Measurements from ENCODE around the gene SRRM4.

GRCh38 chr12:119079530-119079929, 98.2 kb downstream of the SRRM4 start:
- TF ChIP-seq EGR1 (IDR thresholded peaks at IDR 0.05; ENCODE audit: low read depth), result no peak
- TF ChIP-seq CTCF (IDR thresholded peaks at IDR 0.05 in 2 of 3, conservative IDR thresholded peaks at IDR 0.05 in 1 of 3; ENCODE audit: borderline replicate concordance in 1 of 3, insufficient read depth in 1 of 3, low read depth in 2 of 3, low read length in 2 of 3), result no peak
- TF ChIP-seq EZH2 (IDR thresholded peaks at IDR 0.05), result 0 out of 2 replicates have a peak, but pooled peaks have one; percentile 54
- no peak for TF ChIP-seq POLR2A (IDR thresholded peaks at IDR 0.05; ENCODE audit: borderline replicate concordance, extremely low read depth, insufficient read depth, insufficient read length)
- TF ChIP-seq CEBPB (IDR thresholded peaks at IDR 0.05; ENCODE audit: low read depth), result no peak
- TF ChIP-seq ZNF274 (IDR thresholded peaks at IDR 0.05; ENCODE audit: low read depth, low read length), result no peak
- no peak for TF ChIP-seq MAX (IDR thresholded peaks at IDR 0.05)
- no peak for TF ChIP-seq REST (IDR thresholded peaks at IDR 0.05; ENCODE audit: low read depth)
- no peak for TF ChIP-seq FOSL1 (IDR thresholded peaks at IDR 0.05; ENCODE audit: low read depth)
- TF ChIP-seq SIN3A (IDR thresholded peaks at IDR 0.05; ENCODE audit: low read depth), result no peak
- TF ChIP-seq RAD21 (IDR thresholded peaks at IDR 0.05; ENCODE audit: low read depth), result no peak
- TF ChIP-seq POLR2AphosphoS5 (IDR thresholded peaks at IDR 0.05; ENCODE audit: low read depth, low read length), result no peak

All from HCT116 (cell line).